GM23338 (cell line): ENCODE results near the gene XPO6. TPM values are rescaled to one million over a fixed set of nuclear protein-coding genes. Genes with fewer than 3 reads are reported as not detected.

Source experiments
- ATAC-seq: fragments of 200-7000 bp; cut with Tn5 transposase; 3 replicates; pipeline ENCODE4 v1.9.1; 2020
- DNase-seq: peaks from one replicate; pipeline ENCODE4 v3.0.0-alpha.2; 2015; ENCODE audit warnings: low spot score
- H2AFZ ChIP-seq: fragments of 200-600 bp; sonication (generic); 2 replicates; pipeline ENCODE4 v1.8.0; 2016; ENCODE audit warnings: antibody characterized with exemption, mild to moderate bottlenecking, moderate library complexity
- H3F3A ChIP-seq: fragments of 200-600 bp; sonication (generic); replicated peaks from 2 replicates; pipeline ENCODE4 v1.8.0; 2017; ENCODE audit warnings: antibody characterized with exemption, mixed run types, low read depth
- H3K27ac ChIP-seq: fragments of 200-600 bp; sonication (generic); 2 replicates; pipeline ENCODE4 v1.6.1; 2016; ENCODE audit warnings: low read depth
- H3K27me3 ChIP-seq: fragments of 200-600 bp; sonication (generic); 2 replicates; pipeline ENCODE4 v1.8.0; 2016; ENCODE audit warnings: mild to moderate bottlenecking, mixed run types, moderate library complexity; ENCODE audit not compliant: insufficient read depth
- H3K36me3 ChIP-seq: fragments of 200-600 bp; sonication (generic); 2 replicates; pipeline ENCODE4 v1.8.0; 2016; ENCODE audit warnings: mild to moderate bottlenecking; ENCODE audit not compliant: insufficient read depth
- H3K4me1 ChIP-seq: fragments of 200-600 bp; sonication (generic); 2 replicates; pipeline ENCODE4 v1.8.0; 2016; ENCODE audit warnings: mild to moderate bottlenecking, moderate library complexity; ENCODE audit not compliant: insufficient read depth
- H3K4me2 ChIP-seq: fragments of 200-600 bp; sonication (generic); 2 replicates; pipeline ENCODE4 v1.7.1; 2017; ENCODE audit warnings: mixed run types
- H3K4me3 ChIP-seq: fragments of 200-600 bp; sonication (generic); 2 replicates; pipeline ENCODE4 v1.6.1; 2016; ENCODE audit warnings: mixed run types
- H3K79me2 ChIP-seq: fragments of 200-600 bp; sonication (generic); replicated peaks from 2 replicates; pipeline ENCODE4 v1.8.0; 2017; ENCODE audit warnings: mild to moderate bottlenecking; ENCODE audit not compliant: insufficient read depth
- H3K9me2 ChIP-seq: fragments of 200-600 bp; sonication (generic); 2 replicates; pipeline ENCODE4 v1.8.0; 2017; ENCODE audit not compliant: insufficient read depth
- H4K20me1 ChIP-seq: fragments of 200-600 bp; sonication (generic); replicated peaks from 2 replicates; pipeline ENCODE4 v1.8.0; 2017; ENCODE audit warnings: mild to moderate bottlenecking; ENCODE audit not compliant: insufficient read depth
- H3K27ac Mint-ChIP-seq: 2 replicates; pipeline ENCODE4 v1.8.0; 2020; ENCODE audit warnings: inconsistent platforms, mild to moderate bottlenecking, moderate library complexity, mixed read lengths
- H3K27me3 Mint-ChIP-seq: 3 replicates; pipeline ENCODE4 v1.8.0; 2022; ENCODE audit warnings: low read depth, mild to moderate bottlenecking, moderate library complexity, mixed read lengths, inconsistent platforms; ENCODE audit not compliant: insufficient read depth, poor library complexity
- H3K36me3 Mint-ChIP-seq: 3 replicates; pipeline ENCODE4 v1.8.0; 2021; ENCODE audit warnings: low read depth, mild to moderate bottlenecking, inconsistent platforms, moderate library complexity, mixed read lengths
- H3K4me1 Mint-ChIP-seq: 3 replicates; pipeline ENCODE4 v1.8.0; 2020; ENCODE audit warnings: mild to moderate bottlenecking, inconsistent platforms, mixed read lengths
- H3K4me3 Mint-ChIP-seq: 3 replicates; pipeline ENCODE4 v1.8.0; 2021; ENCODE audit warnings: moderate library complexity, mild to moderate bottlenecking, inconsistent platforms, mixed read lengths
- H3K9me3 Mint-ChIP-seq: 3 replicates; pipeline ENCODE4 v1.8.0; 2020; ENCODE audit warnings: moderate library complexity, mild to moderate bottlenecking, inconsistent platforms, mixed read lengths
- CREB1 ChIP-seq: fragments of 250-450 bp; sonication (Bioruptor Pico); IDR thresholded peaks from 2 replicates; pipeline ENCODE4 v1.5.0; 2020; ENCODE audit warnings: low read depth, mild to moderate bottlenecking, moderate library complexity
- CTCF ChIP-seq, 2 experiments: fragments of 200-600 bp in 1 of 2; sonication (generic) in 1 of 2; conservative IDR thresholded peaks; 2 replicates each; pipeline versions ENCODE4 v1.5.1 to v1.6.1; 2016 to 2017; ENCODE audit warnings: antibody characterized with exemption in 2 of 2, low read depth in 2 of 2, mild to moderate bottlenecking in 2 of 2, moderate library complexity in 1 of 2
- EZH2 ChIP-seq: fragments of 200-600 bp; sonication (generic); IDR thresholded peaks from one replicate; pipeline ENCODE4 v1.8.0; 2017; ENCODE audit warnings: antibody characterized with exemption, mild to moderate bottlenecking, low read depth; ENCODE audit not compliant: unreplicated experiment
- EZH2phosphoT487 ChIP-seq: fragments of 200-600 bp; sonication (generic); IDR thresholded peaks from one replicate; pipeline ENCODE4 v1.8.1; 2018; ENCODE audit warnings: antibody characterized with exemption; ENCODE audit not compliant: unreplicated experiment
- JUNB ChIP-seq: IDR thresholded peaks from one replicate; pipeline ENCODE4 v1.6.1; 2016; ENCODE audit warnings: antibody characterized with exemption; ENCODE audit not compliant: unreplicated experiment
- POLR2AphosphoS5 ChIP-seq: IDR thresholded peaks from 2 replicates; pipeline ENCODE4 v1.6.1; 2016; ENCODE audit warnings: antibody characterized with exemption, low read depth
- REST ChIP-seq: IDR thresholded peaks from one replicate; pipeline ENCODE4 v1.6.1; 2018; ENCODE audit warnings: antibody characterized with exemption; ENCODE audit not compliant: unreplicated experiment
- STAT1 ChIP-seq: IDR thresholded peaks from one replicate; pipeline ENCODE4 v1.6.1; 2016; ENCODE audit warnings: antibody characterized with exemption; ENCODE audit not compliant: unreplicated experiment
- ZNF114 ChIP-seq: fragments of 250-450 bp; sonication (Bioruptor Pico); IDR thresholded peaks from 2 replicates; pipeline ENCODE4 v1.5.0; 2020; ENCODE audit warnings: mild to moderate bottlenecking, moderate library complexity
- ZNF331 ChIP-seq: fragments of 250-450 bp; sonication (Bioruptor Pico); IDR thresholded peaks from 2 replicates; pipeline ENCODE4 v1.5.0; 2020; ENCODE audit warnings: low read depth, mild to moderate bottlenecking, moderate library complexity
- ZNF462 ChIP-seq: fragments of 250-450 bp; sonication (Bioruptor Pico); IDR thresholded peaks from 2 replicates; pipeline ENCODE4 v1.5.0; 2020; ENCODE audit warnings: mild to moderate bottlenecking, moderate library complexity
- polyA plus RNA-seq: library from polyadenylated mRNA; unstranded; fragments of >200 nt; fragmentation: Nextera tagmentation; extraction: Ambion mirVana; gene quantifications from 2 replicates; pipeline ENCODE4 v1.2.1, GENCODE V29; 2016
- total RNA-seq: library from RNA; depleted of rRNA; stranded (reverse); fragments of >200 nt; shearing (Covaris generic); gene quantifications from 2 replicates; pipeline ENCODE4 v1.2.3, GENCODE V29; 2014

The XPO6 gene
- total and polyA plus RNA-seq, 2 experiments from 2014 or later = 83.9 to 178 TPM

GRCh38 chr16:28086186-28087139 lies 125.3 kb downstream of the XPO6 start:
- Histone ChIP-seq H2AFZ (no peak overlapping the region), H3K4me1 (peaks cover 3% of the 10 kb centered on the region; the same call in 1 of the 2 replicates), H3K4me2 (no peak overlapping the region), H3K79me2 (no peaks in the 10 kb centered on the region), H3K9me2 (no peaks in the 10 kb centered on the region), H3K4me3 (no peak overlapping the region), H3K36me3 (no peaks in the 10 kb centered on the region), H3K27me3 (no peaks in the 10 kb centered on the region), H3K27ac (no peak overlapping the region), H3F3A (0 out of 2 replicates have a peak, but pooled peaks cover 6% of the 10 kb centered on the region), H4K20me1 (no peaks in the 10 kb centered on the region; the same call in 1 of the 2 replicates)
- H3K27me3 Mint-ChIP-seq = peaks cover 9% of the 10 kb centered on the region
- H3K4me3 Mint-ChIP-seq = no peak overlapping the region
- no peak overlapping the region for H3K27ac Mint-ChIP-seq
- ATAC-seq (no peak), DNase-seq (no peak)
- H3K4me1 Mint-ChIP-seq = peaks cover 5% of the 10 kb centered on the region; the same call in 1 of the 3 replicates
- no peaks in the 10 kb centered on the region; the same call in 2 of the 3 replicates for H3K9me3 Mint-ChIP-seq
- no peaks in the 10 kb centered on the region for H3K36me3 Mint-ChIP-seq
- TF ChIP-seq ZNF462 (CRISPR knock-in tag) (no peak), CTCF (conservative IDR thresholded peaks at IDR 0.05; ENCODE audit: low read depth in 2 of 2) (no peak), EZH2phosphoT487 (no peak), STAT1 (no peak), ZNF331 (CRISPR knock-in tag) (no peak), JUNB (no peak), REST (no peak), POLR2AphosphoS5 (no peak), ZNF114 (no peak), CREB1 (CRISPR knock-in tag) (no peak), EZH2 (no peak)
